Measurements from ENCODE around the gene GGCT.

- TF ChIP-seq CTCF (IDR thresholded peaks at IDR 0.05; ENCODE audit: low read length) (peak; percentile 14; the same call in 1 of the 2 replicates), EZH2 (optimal IDR thresholded peaks at IDR 0.05; ENCODE audit: low read depth, low read length) (no peak), EZH2phosphoT487 (IDR thresholded peaks at IDR 0.05; ENCODE audit: low read length) (no peak)
Measured at GRCh38 chr7:30478349-30479201, 26.1 kb downstream of the GGCT start, which contains the start of gene NOD1.

Data from MM.1S (cell line).